GM18502 (cell line): ENCODE data around the gene SPATA20.

Experiments used
- ATAC-seq: cut with Tn5 transposase; IDR thresholded peaks from one replicate; pipeline ENCODE4 v1.9.1; 2021; ENCODE audit warnings: mild to moderate bottlenecking; ENCODE audit not compliant: unreplicated experiment, poor library complexity

SPATA20 gene

GRCh38 chr17:50547035-50547735 lies at the start of gene SPATA20:
Gene SPATA20 (plus strand): TSS chr17:50547174. CDS start chr17:50547209, 35 bp downstream.
- peak; percentile 64 for ATAC-seq

DNA sequence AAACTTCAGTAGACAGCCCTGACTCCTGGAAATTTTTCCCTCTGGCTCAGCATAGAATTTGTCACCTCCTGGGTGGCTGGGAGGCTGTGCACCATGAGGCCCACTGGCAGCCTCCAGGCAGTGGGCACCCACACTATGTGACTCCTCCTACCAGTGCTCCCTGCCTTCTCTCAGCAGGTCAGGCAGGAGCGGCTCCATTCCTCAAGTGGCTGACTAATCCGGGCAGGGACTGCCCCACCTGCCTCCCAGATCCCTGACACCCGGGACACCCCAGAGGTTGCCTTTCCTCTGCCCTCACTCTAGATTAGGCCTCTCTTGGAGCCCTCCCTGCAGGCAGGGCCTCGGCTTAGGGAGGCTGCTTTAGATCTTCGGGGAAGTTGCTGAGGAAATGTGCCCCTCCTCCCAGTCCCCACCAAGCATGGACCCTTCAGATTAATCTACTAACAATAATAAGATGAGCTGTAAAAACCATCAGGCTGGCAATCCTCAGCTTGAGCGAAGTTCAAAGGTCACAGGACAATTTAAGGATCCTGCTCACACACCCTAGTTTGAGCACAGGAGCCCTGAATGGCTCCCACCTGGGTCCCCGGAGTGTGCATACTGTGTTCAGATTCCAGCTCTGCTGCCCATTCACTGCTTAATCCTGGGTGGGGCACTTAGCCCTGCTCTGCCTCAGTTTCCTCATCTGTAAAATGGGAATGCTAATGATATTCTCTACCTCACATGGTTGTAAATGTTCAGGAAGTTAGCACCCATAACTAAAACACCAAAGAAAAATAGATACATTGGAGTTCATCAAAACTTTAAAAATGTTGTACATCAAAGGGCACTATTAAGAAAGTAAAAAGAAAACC lies 48.7 kb upstream of the SPATA20 start:
- no peak for ATAC-seq

DNA sequence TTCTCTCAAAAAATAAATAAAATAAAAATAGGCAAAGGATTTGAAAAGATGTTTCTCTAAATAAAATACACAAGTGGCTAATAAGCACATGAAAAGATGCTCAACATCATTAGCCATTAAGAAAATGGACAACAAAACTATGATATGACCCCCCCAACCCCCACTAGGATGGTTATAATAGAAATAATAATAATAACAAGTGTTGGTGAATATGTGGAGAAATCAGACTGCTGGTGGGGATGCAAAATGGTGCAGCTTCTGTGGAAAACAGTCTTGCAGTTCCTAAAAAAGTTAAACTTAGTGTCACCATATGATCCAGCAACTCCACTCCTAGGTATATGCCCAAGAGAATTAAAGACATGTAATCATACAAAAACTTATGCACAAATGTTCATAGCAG lies 47.7 kb upstream of the SPATA20 start:
- no peak for ATAC-seq

DNA sequence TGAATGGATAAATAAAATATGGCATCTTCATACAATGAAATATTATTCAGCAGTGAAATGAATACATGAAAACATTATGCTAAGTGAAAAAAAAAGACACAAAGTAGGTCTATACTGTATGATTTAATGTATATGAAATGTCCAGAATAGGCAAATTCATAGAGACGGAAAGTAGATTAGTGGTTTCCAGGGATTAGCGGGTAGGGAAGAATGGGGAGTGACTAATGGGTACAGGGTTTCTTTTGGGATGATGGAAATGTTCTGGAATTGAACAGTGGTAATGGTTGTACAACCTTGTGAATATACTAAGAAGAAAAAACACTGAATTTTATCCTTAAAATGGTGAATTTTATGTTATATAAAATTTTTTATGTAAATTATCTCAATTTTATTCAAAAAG lies 47.3 kb upstream of the SPATA20 start:
- no peak for ATAC-seq

DNA sequence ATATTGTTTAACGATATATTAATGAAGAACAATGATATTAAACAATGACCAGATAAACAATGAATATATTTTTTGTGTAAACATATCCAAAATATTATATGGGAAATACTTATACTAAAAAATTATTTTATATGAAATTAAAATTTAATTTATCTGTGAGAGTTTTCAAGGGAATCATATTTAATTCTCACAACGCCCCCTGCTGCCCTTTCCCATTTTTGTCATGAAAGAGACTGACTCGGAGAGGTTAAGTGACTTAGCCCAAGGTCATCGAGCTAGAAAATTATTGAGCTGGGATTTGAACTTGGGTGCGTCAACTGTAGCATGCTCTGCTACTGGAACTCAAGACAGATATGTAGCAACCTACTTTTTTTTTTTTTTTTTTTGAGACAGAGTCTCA lies 45.9 kb upstream of the SPATA20 start:
- ATAC-seq = no peak

DNA sequence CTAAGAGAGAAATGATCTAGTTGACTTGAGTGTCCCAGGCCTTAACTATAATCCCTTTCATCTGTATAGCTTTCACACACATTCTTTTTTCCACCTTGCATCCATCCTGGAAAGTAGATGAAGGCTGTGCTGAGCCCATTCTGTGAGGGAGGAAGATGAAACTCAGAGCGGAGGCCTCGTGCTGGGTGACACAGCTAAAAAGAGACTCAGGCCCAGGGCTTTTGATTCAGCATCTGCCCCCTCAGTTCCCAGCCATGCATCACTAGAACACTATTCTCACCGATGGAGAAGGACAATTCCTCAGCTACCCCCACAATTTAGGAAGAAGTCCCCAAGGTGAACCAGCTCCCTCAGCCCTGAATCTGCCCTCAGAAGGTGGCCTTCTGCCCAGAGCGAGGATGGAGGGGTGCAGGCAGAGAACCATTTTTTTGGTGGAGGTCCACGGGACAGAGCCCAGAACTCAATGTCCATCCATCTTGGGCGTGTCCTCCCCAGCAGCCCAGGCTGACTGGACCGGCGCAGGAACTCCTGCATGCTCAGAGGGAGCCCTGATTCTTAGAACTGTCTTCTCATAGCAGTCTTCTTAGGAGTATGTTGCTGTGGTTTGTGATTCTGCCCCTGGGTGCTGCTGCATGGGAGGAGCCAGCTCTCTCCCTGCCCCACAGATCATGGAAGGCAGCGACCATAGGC lies 44.5 kb upstream of the SPATA20 start:
- ATAC-seq = no peak

GRCh38 chr17:50505591-50506130 lies 41.3 kb upstream of the SPATA20 start:
- ATAC-seq = no peak

DNA sequence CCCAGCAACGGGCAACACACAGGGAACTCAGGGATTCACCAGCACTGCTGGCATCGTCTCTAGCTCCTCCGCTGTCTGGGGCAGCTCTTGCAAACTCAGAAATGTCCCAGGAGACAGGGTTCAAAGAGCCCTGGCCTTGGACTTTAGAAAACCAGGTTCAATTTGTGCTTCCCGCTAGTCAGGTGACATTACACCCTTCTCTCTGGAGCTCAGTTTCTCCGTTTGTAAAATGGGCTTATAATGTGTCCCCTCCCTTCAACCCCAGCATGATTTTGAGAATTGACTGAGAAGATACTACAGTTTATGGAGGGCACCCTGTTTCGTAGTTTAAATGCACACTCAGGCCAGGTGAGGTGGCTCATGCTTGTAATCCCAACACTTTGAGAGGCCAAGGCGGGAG lies 40.7 kb upstream of the SPATA20 start:
- no peak for ATAC-seq

DNA sequence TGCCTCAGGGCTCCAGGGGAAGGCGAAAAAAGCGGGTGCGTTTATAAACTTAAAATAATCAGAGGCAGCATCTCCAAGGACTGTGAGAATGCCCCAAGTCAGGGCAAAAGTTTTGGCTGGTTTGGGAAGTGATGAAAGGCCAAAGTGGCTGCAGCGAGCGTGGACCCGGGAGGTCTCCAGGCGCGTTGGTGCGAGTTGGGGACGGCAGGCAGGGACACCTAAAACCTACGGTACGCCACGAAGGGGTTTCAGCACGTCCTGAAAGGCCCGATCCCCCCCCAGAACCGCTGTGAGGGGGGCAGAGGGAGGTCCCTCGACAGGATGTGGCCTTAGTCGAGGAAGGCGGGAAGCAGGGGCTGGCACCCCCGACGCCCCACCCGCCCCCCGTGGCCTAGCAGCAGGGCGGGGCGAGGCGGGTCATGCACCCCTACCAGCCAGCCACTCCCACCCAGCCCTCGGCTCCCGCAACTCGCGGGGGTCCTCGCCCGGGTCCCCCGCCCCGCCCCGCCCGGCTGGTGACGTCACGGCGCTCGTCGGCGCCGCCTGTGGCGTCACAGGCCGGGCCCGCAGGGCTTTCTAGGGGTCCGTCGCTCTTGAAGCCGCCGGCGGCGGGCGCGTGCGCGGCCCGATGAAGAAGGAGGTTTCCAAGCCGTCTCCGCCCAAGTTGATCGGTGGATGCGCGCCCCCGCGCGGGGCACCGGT lies 39.0 kb upstream of the SPATA20 start, which contains the start of gene MYCBPAP:
TSS of gene MYCBPAP (plus strand) at position 569 of the 702 bp plus-strand sequence. CDS start 236 bp downstream, outside the sequence.
- ATAC-seq = peak; percentile 57

DNA sequence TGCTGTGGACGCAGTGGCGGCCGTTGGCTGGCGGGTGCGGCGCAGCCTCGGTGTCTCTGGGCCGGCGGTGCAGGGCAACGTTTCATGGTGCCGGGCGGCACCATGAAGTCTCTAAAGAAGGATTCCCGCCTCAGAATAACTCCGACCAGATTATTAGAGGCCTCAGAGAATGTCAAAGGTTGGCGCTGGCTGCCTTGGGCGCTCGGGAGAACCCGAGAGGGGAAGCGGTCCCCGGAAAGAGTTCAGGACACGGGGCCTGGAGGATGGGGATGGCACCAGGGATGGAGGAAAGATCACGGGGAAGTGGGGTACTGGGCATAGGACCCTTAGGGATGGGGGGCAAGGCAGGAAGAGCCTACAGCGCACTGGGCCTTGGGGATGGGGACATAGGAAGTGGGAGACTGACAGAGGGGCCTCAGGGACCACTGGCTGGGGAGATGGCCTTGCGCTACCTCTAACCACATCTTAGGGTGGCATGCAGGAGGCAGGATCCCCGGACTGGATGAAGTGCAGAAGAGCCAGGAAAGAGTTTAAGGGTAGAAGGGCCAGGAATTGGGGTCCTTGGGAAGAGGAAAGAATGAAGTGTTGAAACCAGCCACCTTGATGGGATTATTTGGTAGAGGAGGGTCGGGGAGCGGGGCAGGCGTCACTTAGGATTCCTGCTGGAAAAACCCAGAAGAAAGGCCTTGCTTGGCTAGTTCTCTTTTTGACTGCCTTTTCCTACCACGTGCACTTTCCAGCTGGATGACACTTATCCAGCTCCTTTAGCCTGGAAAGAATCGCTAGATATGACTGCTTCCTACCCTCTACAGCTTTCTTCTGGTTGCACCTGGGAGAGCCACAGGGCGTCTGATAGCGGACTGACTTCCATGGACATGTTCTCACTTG lies 38.2 kb upstream of the SPATA20 start:
- ATAC-seq = no peak

DNA sequence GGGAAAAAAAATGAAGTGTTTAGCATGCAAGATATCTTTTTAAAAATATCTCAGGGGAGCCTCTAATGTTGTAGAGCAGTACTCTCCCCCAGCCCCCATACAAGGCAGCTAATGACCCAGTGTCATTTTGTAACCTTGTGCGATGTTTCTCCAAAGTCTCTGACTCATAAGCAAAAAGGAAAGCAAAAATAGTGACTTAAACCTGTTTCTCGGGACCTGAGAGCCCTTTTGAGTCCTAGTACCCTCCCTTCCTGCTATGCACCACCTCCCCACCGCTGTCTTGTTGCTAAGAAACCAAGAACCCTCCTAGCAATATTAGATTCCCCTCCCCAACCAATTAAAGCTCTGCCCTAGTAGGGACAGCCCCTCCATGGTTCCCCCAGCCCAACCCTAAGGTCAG lies 35.9 kb upstream of the SPATA20 start:
- peak; percentile 82 for ATAC-seq

- no peak for ATAC-seq
These were observed 33.5 kb upstream of the SPATA20 start for GRCh38 chr17:50513495-50513894.

DNA sequence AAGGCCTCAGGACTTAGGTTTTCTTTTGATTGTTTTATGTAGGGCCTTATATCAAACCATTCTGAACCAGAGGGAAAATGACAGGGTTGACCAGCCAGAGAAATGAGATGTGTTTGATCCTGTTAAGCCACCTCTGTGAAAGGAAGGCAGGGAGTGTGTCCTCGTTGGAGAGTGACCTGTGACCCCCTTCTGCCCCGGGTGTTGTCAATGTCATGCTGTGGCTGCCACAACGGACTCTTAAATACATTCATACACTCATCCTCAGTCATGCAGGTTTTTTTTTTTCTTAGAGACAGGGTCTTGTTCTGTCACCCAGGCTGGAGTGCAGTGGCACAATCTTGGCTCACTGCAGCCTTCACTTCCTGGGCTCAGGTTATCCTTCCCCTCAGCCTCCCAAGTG lies 32.6 kb upstream of the SPATA20 start:
- ATAC-seq = no peak

DNA sequence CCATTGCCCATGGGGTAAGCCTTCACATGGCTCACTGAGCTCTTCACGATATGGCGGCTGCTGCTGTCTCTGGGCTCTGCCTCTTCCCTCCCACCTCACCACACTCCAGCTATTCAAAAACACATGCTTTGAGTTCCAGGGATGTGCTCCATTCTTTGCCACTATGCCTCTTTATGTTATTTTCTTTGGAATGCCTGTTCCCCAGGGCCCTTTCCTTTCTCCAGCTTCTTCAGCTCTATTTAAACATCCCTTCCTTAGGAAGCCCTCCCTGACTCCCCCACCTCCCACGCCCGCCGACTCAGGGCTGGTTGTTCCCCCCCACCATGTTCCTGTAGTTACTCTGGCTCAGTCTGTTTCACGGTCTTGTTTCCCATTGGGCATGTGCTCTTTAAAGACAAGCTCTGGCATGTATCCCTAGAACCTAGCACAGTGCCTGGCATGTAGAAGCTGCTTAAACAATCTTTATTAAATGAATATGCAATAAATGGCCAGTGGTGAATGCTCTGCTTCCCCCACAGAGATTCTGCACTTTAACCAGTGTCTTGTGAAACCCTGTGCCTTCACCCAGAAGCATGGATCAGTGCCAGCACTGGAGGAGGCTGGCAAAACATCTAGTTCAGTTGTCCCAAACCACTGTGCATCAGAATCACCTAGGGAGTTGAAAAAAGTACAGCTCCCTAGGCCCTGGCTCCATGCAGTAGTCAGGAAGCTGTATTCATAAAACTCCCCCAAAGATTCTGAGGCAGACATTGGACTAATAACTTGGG lies 31.9 kb upstream of the SPATA20 start:
- ATAC-seq = no peak

DNA sequence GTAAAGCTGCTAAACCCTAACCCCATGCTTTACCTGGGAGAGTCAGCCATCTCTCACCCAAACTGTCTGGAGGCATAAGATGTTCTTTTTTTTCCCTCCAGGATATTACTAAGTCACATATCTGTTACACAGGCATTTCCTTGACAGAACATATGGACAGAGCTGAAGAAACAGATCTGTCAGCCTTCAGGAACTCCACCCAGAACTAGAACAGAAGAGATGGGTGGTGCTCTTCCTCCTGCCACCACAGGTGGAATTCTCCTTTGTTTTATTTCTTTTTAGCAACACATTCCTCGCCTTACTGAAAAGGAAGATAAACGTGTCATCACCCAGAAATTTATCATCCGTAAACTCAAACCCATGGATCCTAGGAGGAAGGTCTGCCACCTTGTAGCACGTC lies 30.0 kb upstream of the SPATA20 start:
- ATAC-seq = no peak

GRCh38 chr17:50517504-50518383 lies 29.2 kb upstream of the SPATA20 start:
- ATAC-seq = no peak

- ATAC-seq = no peak
These were observed 28.5 kb upstream of the SPATA20 start for GRCh38 chr17:50518384-50519023.
